Stomach smooth muscle (tissue), 2 donors: Measurements from ENCODE around the gene F2RL1.

Experiments used
- H3K27ac ChIP-seq: one replicate; pipeline ENCODE4 v1.7.0; 2013; ENCODE audit warnings: mild to moderate bottlenecking, low read length, inconsistent platforms
- H3K27me3 ChIP-seq, 2 donors: one replicate each; pipeline ENCODE4 v1.7.0; 2013; ENCODE audit warnings: low read length in 2 of 2; ENCODE audit not compliant: insufficient read depth in 2 of 2, control insufficient read depth in 1 of 2
- H3K36me3 ChIP-seq, 2 donors: one replicate each; pipeline ENCODE4 v1.7.0; 2013; ENCODE audit warnings: low read length in 2 of 2; ENCODE audit not compliant: control insufficient read depth in 2 of 2, insufficient read depth in 2 of 2
- H3K4me1 ChIP-seq: one replicate; pipeline ENCODE4 v1.7.0; 2013; ENCODE audit warnings: low read length; ENCODE audit not compliant: control insufficient read depth, insufficient read depth
- H3K4me3 ChIP-seq, 2 donors: one replicate each; pipeline ENCODE4 v1.7.0; 2013; ENCODE audit warnings: low read length in 2 of 2
- H3K9ac ChIP-seq, 2 donors: one replicate each; pipeline ENCODE4 v1.7.0; 2013; ENCODE audit warnings: low read length in 2 of 2, mild to moderate bottlenecking in 1 of 2
- H3K9me3 ChIP-seq, 2 donors: one replicate each; pipeline ENCODE4 v1.7.0; 2013; ENCODE audit warnings: low read length in 2 of 2; ENCODE audit not compliant: control insufficient read depth in 2 of 2
- donor health status: healthy.
- donor health status: Pancreatic carcinoma.

F2RL1 gene

GRCh38 chr5:76861612-76862011 is 42.8 kb downstream of the F2RL1 start:
- Histone ChIP-seq H3K27ac (no peak overlapping the region), H3K4me1 (no peaks in the 10 kb centered on the region), H3K9ac (no peak overlapping the region), H3K27me3 (no peaks in the 10 kb centered on the region), H3K9me3 (no peaks in the 10 kb centered on the region), H3K4me3 (no peak overlapping the region), H3K36me3 (no peaks in the 10 kb centered on the region)

- H3K9ac ChIP-seq, result no peak overlapping the region
- no peak overlapping the region for H3K4me3 ChIP-seq
- H3K27ac ChIP-seq, result no peak overlapping the region
- H3K27me3 ChIP-seq, result no peaks in the 10 kb centered on the region
- no peaks in the 10 kb centered on the region for H3K4me1 ChIP-seq
- H3K9me3 ChIP-seq, result no peaks in the 10 kb centered on the region
- no peaks in the 10 kb centered on the region for H3K36me3 ChIP-seq
Observed at GRCh38 chr5:76863001-76863400, 44.2 kb downstream of the F2RL1 start.

GRCh38 chr5:76866503-76866902 is 47.7 kb downstream of the F2RL1 start:
- no peaks in the 10 kb centered on the region for H3K9me3 ChIP-seq
- H3K4me1 ChIP-seq, result no peaks in the 10 kb centered on the region
- H3K9ac ChIP-seq, result no peak overlapping the region
- no peaks in the 10 kb centered on the region for H3K27me3 ChIP-seq
- H3K4me3 ChIP-seq, result no peak overlapping the region
- no peak overlapping the region for H3K27ac ChIP-seq
- no peaks in the 10 kb centered on the region for H3K36me3 ChIP-seq

- no peak overlapping the region for H3K4me3 ChIP-seq
- H3K27me3 ChIP-seq, result no peaks in the 10 kb centered on the region
- no peaks in the 10 kb centered on the region for H3K4me1 ChIP-seq
- no peaks in the 10 kb centered on the region for H3K9me3 ChIP-seq
- H3K27ac ChIP-seq, result no peak overlapping the region
- H3K36me3 ChIP-seq, result no peaks in the 10 kb centered on the region
- H3K9ac ChIP-seq, result no peak overlapping the region
Observed at GRCh38 chr5:76867038-76867437, 48.2 kb downstream of the F2RL1 start.

- H3K36me3 ChIP-seq, result no peaks in the 10 kb centered on the region
- no peak overlapping the region for H3K9ac ChIP-seq
- H3K9me3 ChIP-seq, result no peaks in the 10 kb centered on the region
- H3K27ac ChIP-seq, result no peak overlapping the region
- H3K4me3 ChIP-seq, result no peak overlapping the region
- no peaks in the 10 kb centered on the region for H3K4me1 ChIP-seq
- H3K27me3 ChIP-seq, result no peaks in the 10 kb centered on the region
Observed at GRCh38 chr5:76867827-76868693, 49.2 kb downstream of the F2RL1 start.

- Histone ChIP-seq H3K4me1 (no peaks in the 10 kb centered on the region), H3K36me3 (no peaks in the 10 kb centered on the region), H3K9me3 (no peaks in the 10 kb centered on the region), H3K9ac (no peak overlapping the region), H3K4me3 (no peak overlapping the region), H3K27me3 (no peaks in the 10 kb centered on the region), H3K27ac (no peak overlapping the region)
Observed at GRCh38 chr5:76870046-76870445, 51.2 kb downstream of the F2RL1 start.

GRCh38 chr5:76874088-76874581 is 55.3 kb downstream of the F2RL1 start:
- Histone ChIP-seq H3K9me3 (no peaks in the 10 kb centered on the region), H3K36me3 (no peaks in the 10 kb centered on the region), H3K4me3 (no peak overlapping the region), H3K27me3 (no peaks in the 10 kb centered on the region), H3K4me1 (no peaks in the 10 kb centered on the region), H3K27ac (no peak overlapping the region), H3K9ac (no peak overlapping the region)
